ENCODE data around the gene ZNF878. TPM values are rescaled to one million over a fixed set of nuclear protein-coding genes. Genes with fewer than 3 reads are reported as not detected.
"Not testable (repeated sequence)": the region's sequence is repeated elsewhere in the genome, so short reads cannot be mapped to it uniquely, and the experiment has no call there.

Gene ZNF878
- total RNA-seq (2014; rRNA removed) = 0.38 and 0.46 TPM in 2 replicates
- polyA plus RNA-seq (2012) = 0.12 TPM

DNA sequence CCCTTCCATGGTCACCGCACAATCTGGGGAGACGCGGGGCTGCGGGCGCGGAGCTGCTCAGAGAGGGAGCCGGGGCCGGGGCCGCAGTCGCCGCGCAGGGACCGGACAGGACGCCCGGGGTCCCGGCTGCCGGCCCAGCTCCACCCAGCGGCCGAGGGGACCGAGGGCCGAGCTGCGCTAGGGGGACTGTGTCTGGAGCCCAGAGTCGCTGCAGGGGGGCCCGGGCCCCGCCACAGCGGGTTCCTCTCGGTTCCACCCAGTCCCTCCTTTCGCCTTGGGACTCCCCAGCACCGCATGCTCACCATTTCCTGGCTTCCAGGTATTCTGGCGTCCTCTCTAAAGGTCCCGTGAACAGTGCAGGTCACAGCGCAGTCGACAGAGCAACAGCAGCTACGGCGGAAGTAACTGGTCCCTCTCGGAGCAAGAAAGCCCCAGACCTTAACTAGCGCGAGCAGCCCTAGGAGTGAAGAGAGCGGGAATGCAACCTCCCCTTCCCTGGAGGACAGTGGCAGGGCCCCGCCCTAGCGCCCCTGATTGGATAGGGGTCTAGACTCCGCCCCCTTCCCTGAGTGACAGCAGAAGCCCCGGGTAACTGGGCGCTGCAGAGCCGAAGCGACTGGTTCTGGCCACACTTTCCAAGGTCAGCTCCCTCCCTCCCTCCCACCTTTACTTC lies at the start of gene ZNF878:
ZNF878 (minus strand) TSS at position 465 of the 673 bp plus-strand sequence; CDS start at position 305, 160 bp downstream.
- peak; percentile 85 for DNase-seq (ENCODE audit: low read depth)

DNA sequence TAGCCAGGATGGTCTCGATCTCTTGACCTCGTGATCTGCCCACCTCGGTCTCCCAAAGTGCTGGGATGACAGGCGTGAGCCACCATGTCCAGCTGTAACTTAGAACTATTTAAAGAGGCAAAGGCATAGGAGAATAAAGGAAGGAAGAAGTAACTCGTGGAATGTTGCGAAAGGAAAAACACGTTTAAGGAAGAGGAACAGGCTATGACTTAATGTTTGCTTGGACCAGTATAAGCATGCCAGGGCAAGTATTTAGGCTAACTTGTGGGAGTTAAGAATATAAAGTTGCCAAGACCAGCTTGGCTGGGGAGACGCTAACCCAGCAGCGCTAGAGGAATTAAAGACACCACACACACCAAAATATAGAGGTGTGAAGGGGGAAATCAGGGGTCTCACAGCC lies 45.3 kb upstream of the ZNF878 start:
- no peak for DNase-seq (ENCODE audit: low read depth)

DNA sequence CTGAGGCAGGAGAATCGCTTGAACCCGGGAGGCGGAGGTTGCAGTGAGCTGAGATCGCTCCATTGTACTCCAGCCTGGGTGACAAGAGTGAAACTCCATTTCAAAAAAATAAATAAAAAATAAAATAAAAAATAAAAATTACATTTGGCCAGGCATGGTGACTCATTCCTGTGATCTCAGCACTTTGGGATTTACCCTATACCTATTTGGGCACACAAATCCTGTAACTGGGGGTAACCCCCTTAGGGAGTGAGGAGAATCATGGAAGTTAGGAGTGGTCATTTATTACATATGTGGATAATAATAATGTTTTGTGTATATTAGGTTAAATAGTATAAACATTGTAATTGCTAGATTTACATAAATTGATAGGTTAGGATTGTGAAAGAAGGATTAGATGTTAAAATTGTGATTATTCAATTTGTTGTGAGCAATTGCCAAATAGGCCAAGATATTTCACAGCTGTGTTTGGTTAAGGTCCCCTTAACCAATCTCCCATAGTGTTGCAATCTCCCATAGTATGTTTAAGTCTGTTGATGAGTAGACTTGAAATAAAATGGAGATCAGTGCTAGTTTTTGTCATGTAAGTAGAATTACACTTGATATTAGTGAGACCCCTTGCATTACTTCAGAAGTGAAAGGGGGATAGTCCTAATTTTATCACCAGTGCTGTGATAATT lies 42.5 kb upstream of the ZNF878 start:
- no peak for DNase-seq (ENCODE audit: low read depth)

DNA sequence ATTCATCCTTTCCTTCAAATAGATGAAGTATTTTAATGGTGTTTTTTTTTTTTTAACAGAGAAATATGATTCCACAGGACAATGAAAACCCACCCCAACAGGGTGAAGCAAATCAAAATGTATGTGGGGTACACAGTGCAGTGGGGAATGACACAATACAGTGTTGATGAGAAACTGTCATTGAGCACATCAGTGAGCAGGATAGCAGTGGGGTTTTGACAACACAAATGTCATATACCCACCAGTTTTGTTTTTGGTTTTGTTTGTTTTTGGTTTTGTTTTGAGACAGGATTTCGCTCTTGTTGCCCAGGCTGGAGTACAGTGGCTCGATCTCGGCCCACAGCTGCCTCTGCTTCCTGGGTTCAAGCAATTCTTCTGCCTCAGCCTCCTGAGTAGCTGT lies 41.0 kb upstream of the ZNF878 start:
- no peak for DNase-seq (ENCODE audit: low read depth)

DNA sequence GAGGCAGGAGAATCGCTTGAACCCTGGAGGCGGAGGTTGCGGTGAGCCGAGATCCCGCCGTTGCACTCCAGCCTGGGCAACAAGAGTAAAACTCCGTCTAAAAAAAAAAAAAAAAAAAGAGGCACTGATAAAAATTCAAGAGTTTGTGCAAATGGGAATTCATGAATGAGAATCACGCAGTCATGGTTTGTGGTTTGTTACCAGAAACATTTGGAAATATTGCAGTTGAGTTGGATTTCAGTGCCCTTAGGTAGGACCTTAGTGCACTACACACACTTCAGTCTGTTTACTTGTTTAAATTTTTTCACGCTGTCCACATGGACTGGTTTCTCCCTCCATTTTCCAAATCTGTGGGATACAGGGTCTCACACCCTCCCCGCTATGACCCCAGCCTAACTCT lies 40.2 kb upstream of the ZNF878 start:
- no peak for DNase-seq (ENCODE audit: low read depth)

DNA sequence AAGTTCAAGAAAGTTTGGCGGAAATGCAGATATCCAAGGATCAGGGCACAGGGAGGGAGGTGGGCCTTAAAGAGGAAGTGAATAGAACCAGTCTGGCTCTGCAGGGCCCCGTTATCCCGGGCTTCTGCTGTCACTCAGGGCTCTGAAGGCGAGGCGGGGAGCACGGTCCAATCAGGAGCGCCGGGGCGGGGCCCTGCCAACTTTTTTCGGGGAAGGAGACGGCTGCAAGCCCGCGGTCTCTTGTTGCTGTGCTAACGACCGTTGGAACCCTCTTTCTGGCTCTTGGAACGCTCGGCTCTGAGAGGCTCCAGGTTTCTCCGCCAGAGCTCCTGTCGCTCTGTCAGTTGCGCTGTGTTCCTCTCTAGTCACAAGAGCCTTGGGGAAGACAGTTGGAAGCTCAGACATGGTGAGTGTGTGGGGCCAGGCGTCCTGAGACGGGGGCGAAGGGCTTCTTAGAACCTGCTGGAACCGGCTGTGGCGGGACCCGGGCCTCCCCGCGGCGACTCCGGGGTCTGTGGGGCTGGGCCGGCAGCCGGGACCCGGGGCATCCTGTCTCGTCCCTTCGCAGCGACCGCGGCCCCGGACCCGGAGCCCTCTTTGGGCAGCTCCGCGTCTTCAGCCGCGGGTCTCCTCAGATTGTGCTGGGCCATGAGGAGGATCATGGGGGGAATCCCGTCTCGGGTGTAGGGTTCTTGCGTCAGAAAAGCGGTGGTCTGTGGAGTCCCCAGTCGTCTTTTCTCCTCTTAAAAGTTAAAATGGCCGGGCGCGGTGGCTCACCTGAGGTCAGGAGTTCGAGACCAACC lies 39.5 kb upstream of the ZNF878 start:
- peak; percentile 31 for DNase-seq (ENCODE audit: low read depth)

DNA sequence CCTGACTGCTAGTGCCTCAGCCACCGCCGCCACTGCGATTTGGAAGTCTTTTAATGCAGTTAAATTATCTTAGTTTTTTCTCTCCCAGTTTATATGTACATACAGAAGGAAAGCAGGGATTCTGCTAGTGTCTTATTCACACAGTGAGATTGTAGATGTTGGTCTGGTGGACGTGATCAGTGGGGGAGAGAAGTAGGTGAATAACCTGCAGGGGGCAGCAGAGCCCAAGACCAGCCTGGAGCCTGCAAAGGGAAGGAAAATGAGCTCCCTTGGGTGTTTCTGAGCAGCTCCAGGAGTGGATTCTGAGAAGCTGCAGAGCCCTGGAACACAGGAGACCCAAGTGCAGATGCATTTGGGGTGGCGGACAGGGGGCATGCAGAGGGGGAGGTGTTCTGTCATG lies 38.0 kb upstream of the ZNF878 start:
- DNase-seq (ENCODE audit: low read depth) = peak; percentile 44

DNA sequence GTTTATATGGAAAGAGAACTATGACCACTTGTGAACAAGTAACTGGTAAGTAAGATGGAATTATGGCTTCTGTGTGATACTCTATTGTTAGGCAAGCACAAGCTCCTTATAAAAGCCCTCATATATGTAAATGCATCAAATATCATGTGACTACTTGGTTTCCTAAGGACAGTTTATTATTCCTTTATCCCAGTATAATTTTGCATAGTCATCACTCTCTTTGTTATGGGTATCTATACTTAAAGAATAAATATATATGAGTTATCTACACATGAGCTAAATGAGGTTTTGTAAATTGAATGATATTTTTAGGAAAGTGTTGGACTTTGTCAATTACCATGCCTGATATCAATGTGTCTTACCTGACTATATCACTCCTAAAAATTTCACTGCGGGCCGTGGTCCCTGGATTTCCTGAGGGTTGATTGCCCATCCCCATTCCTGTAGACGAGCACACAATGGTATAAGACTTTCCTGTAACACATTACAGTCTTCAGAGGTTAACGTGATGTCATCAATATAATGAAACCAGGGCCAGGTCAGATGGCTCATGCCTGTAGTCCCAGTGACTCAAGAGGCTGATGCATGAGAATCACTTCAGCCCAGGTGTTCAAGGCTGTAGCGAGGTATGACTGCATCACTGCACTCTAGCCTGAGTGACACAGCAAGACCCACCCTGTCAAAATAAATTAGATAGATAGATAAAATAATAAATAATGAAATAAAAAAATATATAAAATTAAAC lies 32.5 kb upstream of the ZNF878 start:
- no peak for DNase-seq (ENCODE audit: low read depth)

DNA sequence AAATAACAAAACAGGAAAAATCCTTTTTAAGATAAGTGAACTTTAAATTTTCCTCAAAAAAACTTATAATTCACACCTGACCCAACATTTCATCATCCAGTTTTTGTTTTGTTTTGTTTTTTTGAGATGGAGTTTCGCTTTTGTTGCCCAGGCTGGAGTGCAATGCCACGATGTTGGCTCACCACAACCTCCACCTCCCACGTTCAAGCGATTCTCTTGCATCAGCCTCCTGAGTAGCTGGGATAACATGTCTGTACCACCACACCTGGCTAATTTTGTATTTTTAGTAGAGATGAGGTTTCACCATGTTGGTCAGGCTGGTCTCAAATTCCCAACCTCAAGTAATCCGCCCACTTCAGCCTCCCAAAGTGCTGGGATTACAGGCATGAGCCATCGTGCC lies 30.6 kb upstream of the ZNF878 start:
- DNase-seq (ENCODE audit: low read depth) = not testable (repeated sequence)

DNA sequence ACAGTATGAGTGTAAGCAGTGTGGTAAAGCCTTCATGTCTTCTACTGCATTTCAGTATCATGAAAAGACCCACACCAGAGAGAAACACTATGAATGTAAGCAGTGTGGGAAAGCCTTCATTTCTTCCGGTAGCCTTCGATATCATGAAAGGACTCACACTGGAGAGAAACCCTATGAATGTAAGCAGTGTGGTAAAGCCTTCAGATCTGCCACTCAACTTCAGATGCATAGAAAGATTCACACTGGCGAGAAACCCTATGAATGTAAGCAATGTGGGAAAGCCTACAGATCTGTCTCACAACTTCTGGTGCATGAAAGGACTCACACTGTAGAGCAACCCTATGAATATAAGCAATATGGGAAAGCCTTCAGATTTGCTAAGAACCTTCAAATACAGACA lies 24.6 kb upstream of the ZNF878 start:
- DNase-seq (ENCODE audit: low read depth) = no peak

DNA sequence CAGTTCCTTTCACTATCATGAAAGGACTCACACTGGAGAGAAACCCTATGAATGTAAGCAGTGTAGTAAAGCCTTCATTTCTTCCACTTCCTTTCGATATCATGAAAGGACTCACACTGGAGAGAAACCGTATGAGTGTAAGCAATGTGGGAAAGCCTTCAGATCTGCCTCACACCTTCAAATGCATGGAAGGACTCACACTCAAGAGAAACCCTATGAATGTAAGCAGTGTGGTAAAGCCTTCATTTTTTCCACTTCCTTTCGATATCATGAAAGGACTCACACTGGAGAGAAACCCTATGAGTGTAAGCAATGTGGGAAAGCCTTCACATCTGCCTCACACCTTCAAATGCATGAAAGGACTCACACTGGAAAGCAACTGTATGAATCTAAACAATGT lies 23.6 kb upstream of the ZNF878 start:
- not testable (repeated sequence) for DNase-seq (ENCODE audit: low read depth)

DNA sequence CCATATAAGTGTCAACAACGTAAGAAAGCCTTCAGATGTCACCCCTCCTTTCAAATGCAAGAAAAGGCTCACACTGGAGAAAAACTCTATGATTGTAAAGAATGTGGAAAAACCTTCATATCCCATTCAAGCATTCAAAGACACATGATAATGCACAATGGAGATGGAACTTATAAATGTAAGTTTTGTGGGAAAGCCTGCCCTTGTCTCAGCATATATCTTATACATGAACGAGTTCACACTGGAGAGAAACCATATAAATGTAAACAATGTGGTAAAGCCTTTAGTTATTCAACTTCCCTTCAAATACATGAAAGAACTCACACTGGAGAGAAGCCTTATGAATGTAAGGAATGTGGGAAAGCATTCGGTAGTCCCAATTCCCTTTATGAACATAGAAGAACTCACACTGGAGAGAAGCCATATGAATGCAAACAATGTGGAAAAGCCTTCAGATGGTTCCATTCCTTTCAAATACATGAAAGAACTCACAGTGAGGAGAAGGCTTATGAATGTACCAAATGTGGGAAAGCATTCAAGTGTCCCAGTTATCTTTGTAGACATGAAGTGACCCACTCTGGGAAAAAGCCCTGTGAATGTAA lies 22.9 kb upstream of the ZNF878 start:
- DNase-seq (ENCODE audit: low read depth) = no peak

DNA sequence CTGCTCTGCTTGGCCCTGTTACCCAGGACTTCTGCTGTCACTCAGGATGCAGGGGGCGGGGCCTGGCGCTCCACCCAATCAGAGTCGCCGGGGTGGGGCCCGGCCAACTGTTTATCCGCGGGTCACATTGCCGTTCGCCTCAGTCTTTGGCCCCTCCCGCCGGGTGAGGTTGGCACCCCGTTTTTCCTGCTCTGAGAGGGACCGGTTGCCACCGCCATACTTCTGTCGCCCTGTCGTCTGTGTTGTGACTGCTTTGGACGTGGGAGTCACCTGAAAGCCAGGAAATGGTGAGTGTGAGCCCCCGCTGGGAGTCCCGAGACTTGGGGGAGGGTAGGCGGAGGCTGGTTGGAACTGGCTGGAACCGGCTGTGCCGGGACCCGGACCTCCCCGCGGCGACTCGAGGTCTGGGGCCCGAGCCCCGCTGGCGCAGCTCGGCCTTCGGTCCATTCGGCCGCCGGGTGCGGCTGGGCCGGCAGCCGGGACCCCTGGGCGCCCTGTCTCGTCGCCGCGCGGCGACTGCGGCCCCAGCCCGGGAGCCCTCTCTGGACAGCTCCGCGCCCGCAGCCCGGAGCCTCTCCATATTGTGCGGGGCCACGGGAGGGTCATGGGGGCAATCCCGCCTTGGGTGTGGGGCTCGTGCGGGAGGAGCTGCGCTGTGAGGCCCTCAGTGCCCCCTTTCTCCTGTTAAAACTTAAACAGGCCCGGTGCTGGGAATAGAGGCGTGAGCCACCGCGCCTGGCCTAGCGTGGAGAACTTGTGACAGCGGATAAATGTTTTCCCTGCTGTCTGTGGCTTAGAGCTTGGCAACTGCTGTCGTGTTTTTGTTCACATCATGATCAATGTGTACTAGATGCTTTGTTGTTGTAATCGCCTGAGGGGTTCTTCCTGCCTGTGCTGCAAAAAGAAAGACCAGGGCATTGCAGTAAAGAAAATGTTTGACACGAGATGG lies 12.1 kb upstream of the ZNF878 start, which contains the start of gene ZNF844:
ZNF844 (plus strand) TSS at position 142 of the 949 bp plus-strand sequence; CDS start at position 285, 143 bp downstream.
- peak; percentile 79 for DNase-seq (ENCODE audit: low read depth)

DNA sequence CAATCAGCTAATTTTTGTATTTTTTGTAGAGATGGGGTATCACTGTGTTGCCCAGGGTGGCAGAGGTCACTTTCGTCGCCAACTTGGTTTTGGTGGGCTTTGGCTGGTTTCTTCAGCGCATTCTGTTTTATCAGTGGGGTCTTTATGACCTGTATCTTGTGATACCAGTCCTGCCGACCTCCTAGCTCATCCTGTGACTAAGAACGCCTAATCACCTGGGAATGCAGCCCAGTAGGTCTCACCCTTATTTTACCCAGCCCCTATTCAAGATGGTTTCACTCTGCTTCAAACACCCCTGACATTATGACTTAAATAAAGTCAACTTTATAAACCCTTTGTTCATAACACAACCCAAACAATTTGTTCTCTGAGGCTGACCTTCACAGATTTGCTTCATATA lies 3.0 kb upstream of the ZNF878 start:
- DNase-seq (ENCODE audit: low read depth) = no peak

DNA sequence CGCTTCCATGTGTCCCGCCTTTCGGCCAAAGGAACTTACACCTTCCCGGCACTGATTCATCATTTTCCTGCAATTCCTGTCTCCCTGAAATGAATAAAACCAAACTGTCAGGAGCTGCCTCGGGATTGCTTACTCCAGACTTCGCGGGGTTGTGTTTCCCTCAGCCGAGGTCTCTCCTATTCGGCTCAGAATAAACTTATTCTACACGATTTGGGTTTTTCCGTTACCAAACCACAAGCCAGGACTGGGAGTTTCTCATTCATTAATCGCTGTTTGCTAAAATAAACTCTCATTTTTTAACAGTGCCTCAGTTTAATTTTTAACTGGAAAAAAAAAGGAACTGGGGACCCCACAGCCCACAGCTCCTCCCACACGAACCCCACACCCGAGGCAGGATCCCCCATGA lies 667 bp downstream of the ZNF878 start:
- DNase-seq (ENCODE audit: low read depth) = no peak

DNA sequence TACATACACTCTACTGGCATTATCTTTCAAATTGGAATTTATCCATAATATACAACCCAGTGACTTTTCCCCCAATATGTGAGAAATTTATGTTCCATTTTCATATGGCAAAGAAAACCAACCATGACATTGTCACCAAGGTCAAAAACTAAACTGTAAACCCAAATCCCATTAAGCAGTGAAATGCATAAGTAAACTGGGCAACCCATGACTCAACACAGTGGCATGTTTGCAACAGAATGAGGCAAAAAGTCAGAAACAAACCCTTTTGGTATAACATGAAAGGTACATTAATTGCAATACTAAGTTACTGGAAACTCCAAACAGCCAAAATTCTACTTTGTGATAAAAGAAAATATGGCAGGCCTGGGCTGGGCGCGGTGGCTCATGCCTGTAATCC lies 4.9 kb downstream of the ZNF878 start:
- DNase-seq (ENCODE audit: low read depth) = no peak

DNA sequence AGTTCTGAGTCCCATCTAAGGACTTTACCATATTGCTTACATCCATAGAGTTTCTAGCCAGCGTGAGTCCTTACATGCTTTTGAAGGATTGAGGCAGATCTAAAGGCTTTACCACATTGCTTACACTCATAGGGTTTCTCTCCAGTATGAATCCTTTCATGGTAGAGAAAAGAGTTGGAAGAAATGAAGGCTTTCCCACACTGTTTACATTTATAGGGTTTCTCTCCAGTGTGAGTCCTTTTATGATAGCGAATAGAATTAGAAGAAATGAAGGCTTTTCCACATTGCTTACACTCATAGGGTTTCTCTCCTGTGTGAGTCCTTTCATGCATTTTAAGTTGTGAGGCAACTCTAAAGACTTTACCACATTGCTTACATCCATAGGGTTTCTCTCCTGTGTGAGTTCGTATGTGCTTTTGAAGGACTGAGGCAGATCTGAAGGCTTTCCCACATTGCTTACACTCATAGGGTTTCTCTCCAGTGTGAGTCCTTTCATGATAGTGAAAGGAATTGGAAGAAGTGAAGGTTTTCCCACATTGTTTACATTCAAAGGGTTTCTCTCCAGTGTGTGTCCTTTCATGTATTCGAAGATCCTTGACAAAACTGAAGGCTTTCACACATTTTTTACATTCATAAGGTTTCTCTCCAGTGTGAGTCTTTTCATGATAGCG lies 8.9 kb downstream of the ZNF878 start:
- DNase-seq (ENCODE audit: low read depth) = no peak

DNA sequence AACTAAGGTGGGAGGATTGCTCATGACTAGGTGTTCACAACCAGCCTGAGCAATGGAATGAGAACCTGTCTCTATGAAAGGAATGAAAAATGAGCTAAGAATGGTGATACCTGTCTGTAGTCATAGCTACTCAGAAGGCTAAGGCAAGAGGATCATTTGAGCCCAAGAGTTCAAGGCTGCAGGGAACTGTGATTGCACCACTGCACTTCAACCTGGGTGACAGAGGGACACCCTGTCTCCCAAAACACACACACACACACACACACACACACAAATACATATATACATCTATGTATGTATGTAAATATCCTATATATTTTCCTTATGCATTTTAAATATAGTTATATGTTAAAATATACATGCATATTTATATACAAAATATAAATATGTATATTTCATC lies 9.9 kb downstream of the ZNF878 start:
- DNase-seq (ENCODE audit: low read depth) = no peak
